Stimulated activated CD8-positive, alpha-beta memory T cell treated with anti-CD3 and anti-CD28 coated beads, Interleukin-7, amount 100 ng/mL, for 24 hours (primary cell): ENCODE measurements around the gene EPHB6.

Source experiments
- DNase-seq: peaks from one replicate; pipeline ENCODE4 v3.0.0-alpha.2; 2020; ENCODE audit warnings: low read depth

Gene EPHB6

GRCh38 chr7:142854372-142855113 is at the start of gene EPHB6:
EPHB6 (plus strand) TSS chr7:142855076; CDS start chr7:142863228, 8,152 bp downstream.
- DNase-seq = no peak

DNA sequence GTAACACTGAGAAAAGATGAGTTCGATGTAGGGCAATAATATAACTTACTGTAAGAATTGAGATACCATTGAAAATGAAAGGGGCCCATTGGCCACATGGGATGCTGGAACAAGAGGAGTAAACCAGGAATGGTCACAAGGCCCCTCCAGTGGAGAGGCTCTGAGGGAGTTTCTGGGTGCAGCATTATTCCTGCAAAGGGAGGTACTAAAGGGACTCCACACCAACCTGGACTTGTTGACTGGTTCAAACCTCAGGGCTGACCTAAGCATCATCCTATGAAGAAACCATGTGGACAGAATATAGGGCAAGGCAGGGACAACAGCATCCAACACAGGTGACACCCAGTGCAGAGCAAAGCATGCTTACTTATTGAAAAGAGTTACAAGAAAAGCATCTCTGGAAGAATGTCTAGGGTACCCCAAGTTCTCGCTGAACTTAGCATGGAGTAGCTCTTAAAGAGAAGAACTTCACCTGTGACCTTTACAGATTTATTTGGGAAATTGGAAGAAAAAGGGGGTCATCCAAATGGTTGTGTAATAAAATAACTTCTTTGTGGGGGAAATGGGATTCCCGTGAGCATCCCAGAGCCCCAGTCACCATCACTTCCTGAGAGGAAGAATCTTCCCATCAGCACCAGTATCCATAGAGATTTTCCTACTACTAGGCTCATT is 49.4 kb upstream of the EPHB6 start:
- no peak for DNase-seq

GRCh38 chr7:142806022-142806356 is 48.9 kb upstream of the EPHB6 start:
- no peak for DNase-seq

DNA sequence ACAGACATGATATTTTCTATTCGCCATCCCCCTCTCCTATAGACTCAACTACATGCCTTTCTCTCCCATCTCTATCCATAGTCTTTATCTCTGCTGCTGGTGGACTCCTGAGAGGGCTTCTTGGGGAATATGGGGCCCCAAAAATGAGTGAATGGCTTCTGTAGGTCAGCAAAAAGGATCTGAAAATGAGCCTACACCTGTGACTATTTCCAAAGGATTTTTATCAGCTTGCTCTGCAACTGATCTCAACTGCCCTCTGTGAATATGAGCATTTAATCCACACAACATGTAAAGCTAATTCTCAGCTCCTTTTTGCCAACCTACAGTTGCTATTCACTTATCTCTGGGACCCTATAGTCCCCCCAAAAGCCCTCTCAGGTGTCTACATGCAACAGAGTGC is 47.9 kb upstream of the EPHB6 start:
- no peak for DNase-seq

DNA sequence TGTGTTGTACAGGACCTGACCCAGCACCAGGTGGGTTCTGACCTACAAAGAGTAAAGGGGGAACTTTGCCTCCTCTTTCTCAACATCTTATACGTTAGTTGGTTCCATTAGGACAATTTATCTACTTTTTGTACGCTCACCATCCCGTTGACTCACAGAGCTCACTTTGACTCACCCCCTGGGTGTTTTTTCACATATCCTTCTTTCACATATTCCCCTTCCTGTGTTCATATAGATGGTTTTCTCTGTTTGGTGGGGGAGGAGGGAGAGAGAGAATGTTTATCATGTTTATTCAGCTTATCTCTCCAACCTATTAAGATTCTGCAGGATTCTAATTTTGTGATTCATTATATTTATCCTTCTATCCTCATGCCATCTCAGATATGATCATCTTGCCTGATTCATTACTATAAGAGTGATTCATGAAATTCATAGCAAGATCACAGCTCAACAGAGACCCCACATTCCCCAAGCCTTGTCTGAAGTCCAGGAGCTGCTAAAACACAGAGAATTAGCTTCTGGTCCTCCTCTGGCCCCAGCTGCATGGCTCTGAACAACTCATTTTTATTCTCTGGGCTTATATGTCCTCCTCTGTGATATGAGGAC is 46.9 kb upstream of the EPHB6 start:
- DNase-seq = no peak

DNA sequence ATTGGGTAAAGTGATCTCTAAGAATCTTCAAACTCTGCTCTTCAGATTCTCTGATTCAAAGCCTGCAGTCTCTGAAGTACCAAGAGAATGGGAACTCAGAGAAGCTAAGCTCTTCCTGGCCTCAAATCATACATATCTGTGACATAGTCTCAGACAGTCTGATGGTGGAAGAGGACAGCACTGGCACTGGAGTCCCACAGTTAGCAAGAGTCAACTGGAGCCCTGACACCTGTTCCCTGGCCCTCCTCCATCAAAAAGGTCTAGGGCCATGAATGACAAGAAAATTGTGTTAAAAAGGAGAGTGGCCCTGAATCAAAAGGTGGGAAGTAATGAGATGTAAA is 46.4 kb upstream of the EPHB6 start:
- no peak for DNase-seq

GRCh38 chr7:142808802-142809583 is 45.9 kb upstream of the EPHB6 start:
- DNase-seq = peak; percentile 84

- no peak for DNase-seq
Measured at GRCh38 chr7:142809671-142810070, 45.2 kb upstream of the EPHB6 start.

DNA sequence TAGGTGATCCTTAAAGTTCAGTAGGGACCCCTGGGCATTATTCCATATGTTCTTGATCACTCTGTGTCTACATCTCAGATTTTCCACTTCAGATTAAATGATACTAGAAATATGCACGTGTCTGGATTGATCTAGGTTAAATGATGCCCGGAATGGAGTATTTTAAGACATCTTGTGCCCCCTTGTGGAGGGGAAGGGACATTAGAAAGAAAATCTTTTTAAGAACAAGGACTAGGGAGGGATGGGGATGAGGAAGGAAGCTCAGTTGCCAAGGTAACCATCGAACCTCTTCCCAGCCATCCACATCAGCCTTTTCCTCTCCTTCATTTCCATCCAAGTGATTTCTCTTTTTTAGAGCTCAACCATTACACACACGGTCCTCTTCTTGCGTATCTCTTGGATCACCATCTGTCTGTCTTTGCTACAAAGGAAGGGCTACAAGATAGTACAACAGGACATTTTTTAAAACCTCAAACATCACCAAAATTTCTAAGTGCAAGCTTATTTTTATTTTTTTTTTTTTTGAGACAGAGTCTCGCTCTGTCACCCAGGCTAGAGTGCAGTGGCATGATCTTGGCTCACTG is 43.6 kb upstream of the EPHB6 start:
- DNase-seq = no peak

- DNase-seq = no peak
Measured at GRCh38 chr7:142812437-142813215, 42.2 kb upstream of the EPHB6 start.

GRCh38 chr7:142813226-142813625 is 41.6 kb upstream of the EPHB6 start:
- DNase-seq = no peak

DNA sequence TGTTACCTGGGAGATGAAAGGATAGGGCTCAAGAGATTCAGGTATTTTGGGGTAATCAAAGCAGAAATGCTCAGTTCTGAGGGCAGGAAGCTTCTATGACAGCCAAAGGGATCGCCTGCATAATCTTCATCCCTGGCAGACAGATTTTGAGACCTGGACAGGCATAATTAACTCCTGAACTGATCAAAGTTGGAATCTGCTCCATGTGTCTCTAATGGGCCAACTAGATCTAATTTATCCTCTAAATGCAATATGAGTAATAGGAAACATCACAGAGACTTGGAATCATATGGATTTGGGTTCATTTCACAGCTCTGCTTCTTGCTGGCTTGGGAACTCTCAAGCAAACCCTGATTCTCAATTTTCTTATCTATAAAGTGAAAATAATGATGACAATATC is 41.2 kb upstream of the EPHB6 start:
- no peak for DNase-seq

- no peak for DNase-seq
Measured at GRCh38 chr7:142814451-142814850, 40.4 kb upstream of the EPHB6 start.

- no peak for DNase-seq
Measured at GRCh38 chr7:142815134-142815533, 39.7 kb upstream of the EPHB6 start.

- no peak for DNase-seq
Measured at GRCh38 chr7:142817506-142817905, 37.4 kb upstream of the EPHB6 start.

DNA sequence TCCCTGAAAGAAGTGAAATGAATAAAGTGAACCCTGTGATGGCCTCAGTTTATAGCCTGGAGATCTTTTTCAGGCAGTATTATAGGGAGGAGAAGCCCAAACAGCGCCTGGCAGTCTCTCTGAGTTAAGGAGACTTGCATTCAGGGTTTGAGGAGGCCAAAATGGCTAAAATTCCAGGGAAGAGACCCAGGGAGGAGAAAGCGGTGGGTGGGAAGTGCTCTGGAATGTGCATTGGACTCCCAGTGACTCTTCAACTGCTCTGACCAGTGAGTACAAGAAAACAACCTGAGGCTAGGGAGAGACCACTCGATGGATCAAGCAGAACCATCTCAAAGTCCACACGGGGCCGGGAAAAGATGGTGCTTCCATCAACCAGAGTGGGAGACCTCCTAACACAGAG is 35.3 kb upstream of the EPHB6 start:
- DNase-seq = no peak

- DNase-seq = no peak
Measured at GRCh38 chr7:142822714-142823113, 32.2 kb upstream of the EPHB6 start.

GRCh38 chr7:142827951-142828500 is 26.9 kb upstream of the EPHB6 start:
- DNase-seq = no peak

- DNase-seq = no peak
Measured at GRCh38 chr7:142832417-142832816, 22.5 kb upstream of the EPHB6 start.

GRCh38 chr7:142833174-142834048 is 21.5 kb upstream of the EPHB6 start:
- no peak for DNase-seq
